ENCODE measurements around the gene PIK3C2A. TPM values are rescaled to one million over a fixed set of nuclear protein-coding genes. Genes with fewer than 3 reads are reported as not detected.

PIK3C2A gene
- total and polyA plus RNA-seq, 8 donors, result 6.6 to 114 (median 35.9) TPM

- 26 to 58% (median 47%) methylated on average over 2 of the region's 2 CpGs for WGBS, 5 donors
- intact Hi-C loops (cut with DNase I; ENCODE audit: low total_unique reads), result no loop called here
- H3K27ac ChIP-seq, result no peak overlapping the region
These were observed 36.4 kb downstream of the PIK3C2A start for GRCh38 chr11:17171343-17171742.

GRCh38 chr11:17169876-17170275 is 37.9 kb downstream of the PIK3C2A start:
- Histone ChIP-seq H3K4me1 (peaks cover 2 to 49% (median 25%) of the 10 kb centered on the region in 4 donors), H3K27ac (no peak overlapping the region), H3K9me3 (no peaks in the 10 kb centered on the region), H3K27me3 (no peaks in the 10 kb centered on the region), H3K4me3 (no peak overlapping the region), H3K36me3 (peaks cover 0 to 25% (median 19%) of the 10 kb centered on the region in 4 donors)
- WGBS, 5 donors, result 83 to 95% (median 91%) methylated on average over 1 of the region's 1 CpG
- TF ChIP-seq CTCF (IDR thresholded peaks at IDR 0.05), result no peak
- no peak for TF ChIP-seq POLR2A (IDR thresholded peaks at IDR 0.05)
- TF ChIP-seq POLR2AphosphoS5 (IDR thresholded peaks at IDR 0.05), result no peak
- no peak for TF ChIP-seq EP300 (IDR thresholded peaks at IDR 0.05)
- DNase-seq, result no peak
- intact Hi-C loops (cut with DNase I; ENCODE audit: low total_unique reads), result no loop called here

More at GRCh38 chr11:17171343-17171742, 36.4 kb downstream of the PIK3C2A start:
- DNase-seq, result no peak
- peaks cover 0 to 25% (median 19%) of the 10 kb centered on the region in 4 donors for H3K36me3 ChIP-seq
- no peak for TF ChIP-seq POLR2A (IDR thresholded peaks at IDR 0.05)
- no peak for TF ChIP-seq EP300 (IDR thresholded peaks at IDR 0.05)
- TF ChIP-seq POLR2AphosphoS5 (IDR thresholded peaks at IDR 0.05), result no peak
- no peak for TF ChIP-seq CTCF (IDR thresholded peaks at IDR 0.05)
- H3K4me1 ChIP-seq, result peaks cover 0 to 34% (median 15%) of the 10 kb centered on the region in 4 donors
- no peaks in the 10 kb centered on the region for H3K9me3 ChIP-seq
- H3K27me3 ChIP-seq, result no peaks in the 10 kb centered on the region
- H3K4me3 ChIP-seq, result no peak overlapping the region

GRCh38 chr11:17165247-17165890 is 42.4 kb downstream of the PIK3C2A start:
- DNase-seq, result no peak
- H3K9me3 ChIP-seq, result no peaks in the 10 kb centered on the region
- H3K4me3 ChIP-seq, result no peak overlapping the region
- H3K27me3 ChIP-seq, result no peaks in the 10 kb centered on the region
- WGBS, 5 donors, result 85 to 91% (median 86%) methylated on average over 11 of the region's 11 CpGs
- TF ChIP-seq POLR2AphosphoS5 (IDR thresholded peaks at IDR 0.05), result no peak
- TF ChIP-seq EP300 (IDR thresholded peaks at IDR 0.05), result no peak
- TF ChIP-seq POLR2A (IDR thresholded peaks at IDR 0.05), result no peak
- TF ChIP-seq CTCF (IDR thresholded peaks at IDR 0.05), result no peak
- intact Hi-C loops (cut with DNase I; ENCODE audit: low total_unique reads), result no loop called here
- H3K4me1 ChIP-seq, result peaks cover 23 to 75% (median 48%) of the 10 kb centered on the region in 4 donors
- H3K36me3 ChIP-seq, result peaks cover 0 to 25% (median 19%) of the 10 kb centered on the region in 4 donors
- H3K27ac ChIP-seq, result peak overlapping the region; percentile 34 to 80 (median 58)

GRCh38 chr11:17164361-17165246 is 43.2 kb downstream of the PIK3C2A start:
- H3K27ac ChIP-seq, result peak overlapping the region in 4 of 5 donors; percentile 34 to 80 (median 52)
- intact Hi-C loops (cut with DNase I; ENCODE audit: low total_unique reads), result no loop called here

More at GRCh38 chr11:17164361-17165246, 43.2 kb downstream of the PIK3C2A start:
- WGBS, 5 donors, result 21 to 62% (median 39%) methylated on average over 1 of the region's 1 CpG
- Histone ChIP-seq H3K27me3 (no peaks in the 10 kb centered on the region), H3K9me3 (no peaks in the 10 kb centered on the region), H3K4me3 (no peak overlapping the region), H3K4me1 (peaks cover 23 to 75% (median 50%) of the 10 kb centered on the region in 4 donors), H3K36me3 (peaks cover 0 to 25% (median 19%) of the 10 kb centered on the region in 4 donors)
- TF ChIP-seq EP300 (IDR thresholded peaks at IDR 0.05), result no peak
- TF ChIP-seq POLR2A (IDR thresholded peaks at IDR 0.05), result no peak
- TF ChIP-seq POLR2AphosphoS5 (IDR thresholded peaks at IDR 0.05), result peak in 2 of 3 donors; percentile 36 to 39
- DNase-seq, result peak in 1 of 2 donors; percentile 65
